HG02623 (cell line): Measurements from ENCODE around the gene RAB11FIP4.

ENCODE experiments used
- ATAC-seq: cut with Tn5 transposase; IDR thresholded peaks from one replicate; pipeline ENCODE4 v1.9.1; 2021; ENCODE audit warnings: moderate library complexity; ENCODE audit not compliant: unreplicated experiment

Gene RAB11FIP4

GRCh38 chr17:31385428-31386285, 5.8 kb upstream of the RAB11FIP4 start:
- ATAC-seq = no peak

- ATAC-seq = no peak
Observed at GRCh38 chr17:31386542-31387075, 4.9 kb upstream of the RAB11FIP4 start.

DNA sequence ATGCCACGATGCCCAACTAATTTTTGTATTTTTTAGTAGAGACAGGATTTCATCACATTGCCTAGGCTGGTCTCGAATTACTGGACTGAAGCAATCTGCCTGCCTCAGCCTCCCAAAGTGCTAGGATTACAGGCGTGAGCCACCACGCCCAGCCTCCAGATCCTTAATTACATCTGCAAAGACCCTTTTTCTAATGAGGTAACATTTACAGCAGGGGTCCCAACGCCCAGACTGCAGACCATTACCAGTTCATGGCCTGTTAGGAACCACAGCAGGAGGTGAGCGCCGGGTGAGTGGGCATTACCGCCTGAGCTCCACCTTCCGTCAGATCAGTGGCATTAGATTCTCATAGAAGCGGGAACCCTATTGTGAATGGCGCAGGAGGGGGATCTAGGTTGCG, 4.0 kb upstream of the RAB11FIP4 start:
- ATAC-seq = no peak

- no peak for ATAC-seq
Observed at GRCh38 chr17:31388351-31388750, 3.1 kb upstream of the RAB11FIP4 start.

GRCh38 chr17:31388770-31389656, 2.5 kb upstream of the RAB11FIP4 start:
- ATAC-seq = no peak

- no peak for ATAC-seq
Observed at GRCh38 chr17:31389657-31390381, 1.7 kb upstream of the RAB11FIP4 start.

DNA sequence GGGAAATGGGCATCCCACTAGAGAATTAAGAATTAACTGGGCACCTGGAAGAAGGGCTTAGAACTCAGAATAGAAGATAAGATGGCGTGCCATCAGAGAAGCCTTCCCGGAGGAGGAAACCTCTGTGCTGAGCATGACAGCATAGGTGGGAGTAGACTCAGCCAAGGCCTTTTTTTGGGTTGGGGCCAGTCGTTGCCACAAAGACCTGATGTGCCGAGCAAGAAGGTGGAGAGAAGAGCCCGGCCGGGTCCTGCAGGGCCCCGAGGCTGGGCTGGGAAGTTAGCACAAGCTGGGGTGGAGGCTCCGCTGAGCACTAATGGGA, 1.1 kb upstream of the RAB11FIP4 start:
- no peak for ATAC-seq

DNA sequence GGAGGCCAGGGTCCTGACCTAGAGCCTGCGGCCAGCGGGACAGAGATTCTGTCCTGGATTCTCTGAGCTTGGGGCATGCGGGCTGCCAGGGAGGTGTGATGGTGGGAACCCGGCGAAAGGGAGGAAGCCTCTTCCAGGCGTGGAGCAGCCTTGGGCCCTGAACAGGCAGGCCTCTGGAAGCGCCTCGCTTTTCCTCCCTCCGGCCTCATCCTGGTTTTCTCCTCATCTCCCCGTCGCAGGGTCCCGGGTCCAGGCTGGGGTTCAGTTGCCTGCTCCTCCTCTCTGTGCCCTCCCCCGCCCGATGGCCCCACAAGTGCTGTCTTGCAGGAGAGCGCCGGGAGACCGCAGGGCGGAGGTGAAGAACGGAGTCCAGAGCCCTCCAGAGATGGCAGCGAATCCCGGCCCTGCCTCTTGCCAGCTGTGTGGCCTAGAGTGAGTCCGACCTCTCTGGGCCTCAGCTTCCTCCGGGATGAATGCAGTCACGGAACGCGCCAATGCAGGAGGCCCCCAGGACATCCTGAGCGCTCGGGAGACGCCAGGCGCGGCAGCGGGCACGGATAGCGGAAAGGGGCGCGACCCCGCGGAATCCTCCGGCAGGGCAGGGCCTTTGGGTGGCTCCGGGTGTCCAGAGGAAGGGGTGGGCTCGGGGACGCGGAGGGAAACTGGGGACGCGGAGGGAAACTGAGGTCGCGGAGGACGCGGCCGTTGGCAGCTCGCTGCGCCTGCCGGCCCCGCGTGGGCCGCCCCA, 553 bp upstream of the RAB11FIP4 start:
- ATAC-seq = no peak

DNA sequence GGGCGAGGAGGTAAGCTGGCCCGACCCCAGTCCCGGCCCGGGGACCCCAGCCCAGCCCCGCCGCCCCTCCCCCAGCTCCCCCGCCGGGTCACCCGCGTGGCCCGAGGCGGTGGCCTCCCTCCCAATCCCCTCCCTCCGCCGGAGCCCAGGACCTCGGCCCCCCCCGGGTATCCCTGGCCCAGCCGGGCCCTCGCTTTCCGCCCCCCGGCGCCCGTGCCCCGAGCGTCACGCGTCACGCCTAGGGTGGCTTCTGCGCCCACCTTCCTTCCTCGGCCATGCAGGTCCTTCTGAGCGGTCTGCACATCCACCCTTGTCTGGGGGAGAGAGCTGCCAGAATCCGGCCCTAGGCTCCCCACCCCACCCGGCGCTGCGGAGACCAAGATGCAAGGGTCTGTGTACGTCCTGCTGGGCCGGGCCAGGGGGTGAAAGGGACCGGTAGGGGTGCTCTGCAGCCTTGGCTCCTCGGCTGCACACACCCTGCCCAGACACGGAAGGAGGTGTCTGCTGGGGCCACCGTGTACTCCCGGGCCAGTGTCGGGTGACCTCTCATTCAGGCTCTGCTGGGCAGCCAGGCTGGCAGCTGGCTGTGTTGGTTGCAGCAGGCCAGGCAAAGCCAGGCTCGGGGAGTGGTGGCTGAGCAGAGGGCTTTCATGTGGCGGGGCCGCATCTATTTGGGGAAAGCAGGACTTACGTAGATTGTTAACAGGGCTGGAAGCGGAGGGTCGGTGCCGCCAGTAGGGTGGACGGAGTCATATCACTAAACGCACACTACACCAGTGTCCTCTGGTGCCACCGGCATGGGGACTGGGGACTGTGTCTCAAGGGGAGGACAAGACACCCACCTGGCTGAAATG, 754 bp downstream of the RAB11FIP4 start:
- ATAC-seq = no peak

DNA sequence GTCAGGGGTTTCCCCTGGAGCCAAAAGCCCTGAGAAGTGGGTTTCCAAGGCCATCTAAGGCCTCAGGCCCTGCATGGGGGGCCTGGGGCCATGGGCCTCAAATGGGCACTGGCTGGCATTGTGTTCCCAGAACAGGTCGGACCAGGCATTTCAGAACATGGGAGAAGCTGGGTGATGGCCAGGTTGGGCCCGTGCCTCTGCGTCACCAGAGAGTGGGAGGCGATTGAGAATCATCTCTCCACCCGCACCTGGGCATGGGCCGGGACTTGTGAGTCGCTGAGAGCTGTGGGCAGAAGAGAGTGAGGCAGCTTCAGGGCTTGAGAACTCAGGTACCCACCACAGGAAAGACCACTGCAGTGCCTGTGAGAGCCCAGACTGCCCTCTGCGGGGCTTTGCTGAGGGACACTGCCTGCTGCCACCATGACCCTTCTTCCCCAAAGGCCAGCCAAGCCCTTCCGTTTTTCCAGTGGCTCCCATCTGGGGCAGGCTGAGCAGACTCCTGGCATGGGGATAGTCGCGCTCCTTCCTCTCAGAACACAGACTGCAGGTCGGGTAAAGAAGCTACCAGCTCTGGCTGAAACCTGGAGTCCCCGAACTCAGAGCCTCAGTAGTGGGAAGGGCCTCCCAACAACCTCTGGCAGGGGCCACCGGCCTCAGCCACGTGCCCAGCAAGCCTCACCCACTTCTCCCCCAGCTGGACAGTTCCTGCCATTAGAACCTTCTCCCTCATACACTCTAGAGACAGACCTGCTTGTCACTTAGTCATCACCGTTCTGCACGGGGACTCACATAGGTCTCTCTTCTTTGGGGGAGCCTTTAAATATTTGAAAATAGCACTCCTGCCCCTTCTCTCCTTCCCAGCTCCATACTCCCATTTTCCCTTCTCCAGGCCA, 1.6 kb downstream of the RAB11FIP4 start:
- ATAC-seq = no peak

DNA sequence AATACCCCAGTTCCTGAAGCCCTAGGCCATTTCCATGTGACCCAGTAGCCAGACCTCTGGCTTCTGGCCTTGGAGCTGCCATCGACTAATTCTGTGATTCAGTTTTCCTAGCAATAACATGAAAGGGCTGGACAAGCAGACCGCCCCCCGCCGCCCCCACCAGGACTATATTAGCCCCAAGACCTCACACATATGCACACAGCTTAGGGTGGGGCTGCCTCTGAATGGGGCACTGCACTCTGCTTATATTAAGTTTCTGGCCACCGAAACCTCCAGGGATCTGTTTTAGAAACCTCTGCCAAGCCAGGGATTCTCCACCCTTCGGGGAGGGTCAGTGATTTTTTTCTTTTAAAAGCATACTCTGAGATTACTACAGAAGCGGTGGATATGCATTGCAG, 2.3 kb downstream of the RAB11FIP4 start:
- ATAC-seq = no peak

- no peak for ATAC-seq
Observed at GRCh38 chr17:31394544-31394943, 3.1 kb downstream of the RAB11FIP4 start.

- no peak for ATAC-seq
Observed at GRCh38 chr17:31397256-31397939, 5.9 kb downstream of the RAB11FIP4 start.

GRCh38 chr17:31398381-31399311, 7.2 kb downstream of the RAB11FIP4 start:
- ATAC-seq = no peak

DNA sequence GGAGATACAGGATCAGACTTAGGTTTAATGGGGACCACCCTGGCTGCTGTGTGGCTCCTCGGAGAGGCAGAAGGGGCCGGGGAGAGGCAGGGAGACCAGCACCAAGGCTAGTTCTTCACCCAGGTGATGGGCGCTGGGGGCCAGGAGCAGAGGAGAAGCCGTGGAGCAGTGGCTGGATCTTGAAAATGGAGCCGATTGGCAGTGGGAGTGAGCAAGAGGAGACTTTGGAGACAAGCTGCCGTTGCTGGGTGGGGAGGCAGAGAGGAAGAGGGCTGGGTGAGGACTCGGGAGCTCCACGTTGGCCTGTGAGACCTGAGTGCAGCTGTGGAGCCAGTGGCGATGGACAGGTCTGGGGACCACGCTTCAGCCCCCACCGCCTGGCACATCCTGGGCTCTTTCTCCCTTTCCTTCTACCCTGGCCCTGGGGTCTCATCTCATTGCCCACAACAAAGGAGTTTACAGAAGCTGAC, 9.0 kb downstream of the RAB11FIP4 start:
- ATAC-seq = no peak

- no peak for ATAC-seq
Observed at GRCh38 chr17:31401456-31402254, 10.2 kb downstream of the RAB11FIP4 start.
